MCF 10A (cell line): ENCODE measurements around the gene CAMKMT. TPM values are rescaled to one million over a fixed set of nuclear protein-coding genes. Genes with fewer than 3 reads are reported as not detected.

ENCODE experiments used
- BruUV-seq: library from RNA; stranded (reverse); fragments of 400-500 nt; replicated peaks from 2 replicates; lab custom pipeline; 2021; lab: Mats Ljungman, UMichigan
- CTCF ChIA-PET: fragments of 300-600 bp; sonication (Branson Sonifier 250); formaldehyde crosslinking; extraction: SDS; loops from one replicate; lab custom pipeline; 2021; ENCODE audit warnings: antibody characterized with exemption, inconsistent platforms; lab: Yijun Ruan, JAX
- POLR2A ChIA-PET: fragments of 300-600, 350-650 bp; sonication (Branson Sonifier 250); formaldehyde crosslinking; extraction: SDS; loops from one replicate; lab custom pipeline; 2020; ENCODE audit warnings: antibody characterized with exemption, inconsistent platforms; lab: Yijun Ruan, JAX
- DNase-seq: peaks from one replicate; pipeline ENCODE4 v3.0.0-alpha.2; 2018; ENCODE audit not compliant: unreplicated experiment
- H3K27ac Mint-ChIP-seq: one replicate; pipeline ENCODE4 v1.8.0; 2022; ENCODE audit warnings: mild to moderate bottlenecking, low read depth, mixed read lengths; ENCODE audit not compliant: unreplicated experiment
- H3K27me3 Mint-ChIP-seq: one replicate; pipeline ENCODE4 v1.8.0; 2022; ENCODE audit warnings: mixed read lengths; ENCODE audit not compliant: insufficient read depth, unreplicated experiment
- H3K36me3 Mint-ChIP-seq: one replicate; pipeline ENCODE4 v1.8.0; 2022; ENCODE audit warnings: mild to moderate bottlenecking, moderate library complexity, mixed read lengths; ENCODE audit not compliant: insufficient read depth, unreplicated experiment
- H3K4me1 Mint-ChIP-seq: one replicate; pipeline ENCODE4 v1.8.0; 2022; ENCODE audit warnings: mixed read lengths; ENCODE audit not compliant: insufficient read depth, unreplicated experiment
- H3K4me3 Mint-ChIP-seq: one replicate; pipeline ENCODE4 v1.8.0; 2022; ENCODE audit warnings: mild to moderate bottlenecking, moderate library complexity, mixed read lengths; ENCODE audit not compliant: unreplicated experiment
- H3K9me3 Mint-ChIP-seq: one replicate; pipeline ENCODE4 v1.8.0; 2022; ENCODE audit warnings: mixed read lengths; ENCODE audit not compliant: unreplicated experiment
- intact Hi-C: fragments of 100-400 bp; cut with micrococcal nuclease; formaldehyde crosslinking; loops from 2 replicates; pipeline ENCODE4 v1.14.1; 2022
- total RNA-seq: library from RNA; stranded (reverse); gene quantifications from 2 replicates; pipeline ENCODE4 v1.2.3, GENCODE V29; 2022
- TF ChIP-seq, protein P1 (sequence below): fragments of 200-600 bp; IDR thresholded peaks from one replicate; pipeline ENCODE4 v1.8.0; 2022; ENCODE audit warnings: antibody characterized with exemption, mild to moderate bottlenecking; ENCODE audit not compliant: unreplicated experiment

The CAMKMT gene
- total RNA-seq, 1 experiment from 2014 or later: 9.9 TPM

DNA sequence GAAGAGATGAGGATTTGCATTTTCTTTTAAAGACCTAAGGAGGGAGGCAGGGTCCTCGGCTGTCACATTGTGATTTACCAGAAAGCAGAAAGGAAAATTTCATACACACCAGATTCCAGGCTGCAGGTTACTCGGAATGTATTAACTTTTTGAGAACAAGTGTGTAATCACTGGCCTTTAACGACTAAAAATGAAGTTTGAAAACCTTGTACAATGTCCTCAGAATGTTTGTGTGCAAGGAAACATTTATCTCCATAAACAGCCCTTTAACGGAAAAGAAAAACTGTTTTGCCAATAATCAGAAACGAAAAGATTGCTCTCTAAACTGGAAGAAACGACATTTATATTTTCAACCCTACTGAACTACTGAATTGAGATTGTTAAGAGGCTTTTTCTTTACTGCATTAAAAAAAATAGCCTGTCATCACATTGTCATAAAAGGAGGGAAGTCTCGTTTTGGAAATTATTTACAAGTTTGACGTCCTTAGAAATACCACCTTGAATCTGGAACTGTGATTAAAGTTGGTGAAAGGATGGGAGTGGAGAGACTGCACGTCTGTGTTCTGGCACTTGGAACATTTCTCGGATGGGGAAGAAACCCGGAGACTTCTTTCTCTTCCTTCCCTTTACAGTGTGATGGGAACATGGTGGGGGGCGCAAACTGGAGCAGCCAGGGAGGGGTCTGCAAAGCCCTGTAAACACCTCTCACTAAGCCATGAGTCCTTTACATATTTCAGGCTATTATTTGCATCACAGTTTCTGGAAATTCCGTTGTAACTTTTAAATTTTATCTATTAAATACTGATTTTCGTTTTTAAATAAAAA lies 445.7 kb downstream of the CAMKMT start:
- TF ChIP-seq, protein P1, sequence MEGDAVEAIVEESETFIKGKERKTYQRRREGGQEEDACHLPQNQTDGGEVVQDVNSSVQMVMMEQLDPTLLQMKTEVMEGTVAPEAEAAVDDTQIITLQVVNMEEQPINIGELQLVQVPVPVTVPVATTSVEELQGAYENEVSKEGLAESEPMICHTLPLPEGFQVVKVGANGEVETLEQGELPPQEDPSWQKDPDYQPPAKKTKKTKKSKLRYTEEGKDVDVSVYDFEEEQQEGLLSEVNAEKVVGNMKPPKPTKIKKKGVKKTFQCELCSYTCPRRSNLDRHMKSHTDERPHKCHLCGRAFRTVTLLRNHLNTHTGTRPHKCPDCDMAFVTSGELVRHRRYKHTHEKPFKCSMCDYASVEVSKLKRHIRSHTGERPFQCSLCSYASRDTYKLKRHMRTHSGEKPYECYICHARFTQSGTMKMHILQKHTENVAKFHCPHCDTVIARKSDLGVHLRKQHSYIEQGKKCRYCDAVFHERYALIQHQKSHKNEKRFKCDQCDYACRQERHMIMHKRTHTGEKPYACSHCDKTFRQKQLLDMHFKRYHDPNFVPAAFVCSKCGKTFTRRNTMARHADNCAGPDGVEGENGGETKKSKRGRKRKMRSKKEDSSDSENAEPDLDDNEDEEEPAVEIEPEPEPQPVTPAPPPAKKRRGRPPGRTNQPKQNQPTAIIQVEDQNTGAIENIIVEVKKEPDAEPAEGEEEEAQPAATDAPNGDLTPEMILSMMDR: no peak
- ChIA-PET CTCF (interaction anchor here (0.6 kb wide), 1 partner anchor 87 kb away, joined by 3 read pairs; no protein-coding TSS in a partner anchor), POLR2A (no interaction called here)
- Mint-ChIP-seq H3K9me3 (no peaks in the 10 kb centered on the region), H3K36me3 (peaks cover 4% of the 10 kb centered on the region), H3K4me1 (no peaks in the 10 kb centered on the region), H3K27ac (no peak overlapping the region), H3K4me3 (no peak overlapping the region), H3K27me3 (peaks cover 84% of the 10 kb centered on the region)
- no TSS peak for BruUV-seq
- no peak for DNase-seq
- intact Hi-C loops: no loop called here

DNA sequence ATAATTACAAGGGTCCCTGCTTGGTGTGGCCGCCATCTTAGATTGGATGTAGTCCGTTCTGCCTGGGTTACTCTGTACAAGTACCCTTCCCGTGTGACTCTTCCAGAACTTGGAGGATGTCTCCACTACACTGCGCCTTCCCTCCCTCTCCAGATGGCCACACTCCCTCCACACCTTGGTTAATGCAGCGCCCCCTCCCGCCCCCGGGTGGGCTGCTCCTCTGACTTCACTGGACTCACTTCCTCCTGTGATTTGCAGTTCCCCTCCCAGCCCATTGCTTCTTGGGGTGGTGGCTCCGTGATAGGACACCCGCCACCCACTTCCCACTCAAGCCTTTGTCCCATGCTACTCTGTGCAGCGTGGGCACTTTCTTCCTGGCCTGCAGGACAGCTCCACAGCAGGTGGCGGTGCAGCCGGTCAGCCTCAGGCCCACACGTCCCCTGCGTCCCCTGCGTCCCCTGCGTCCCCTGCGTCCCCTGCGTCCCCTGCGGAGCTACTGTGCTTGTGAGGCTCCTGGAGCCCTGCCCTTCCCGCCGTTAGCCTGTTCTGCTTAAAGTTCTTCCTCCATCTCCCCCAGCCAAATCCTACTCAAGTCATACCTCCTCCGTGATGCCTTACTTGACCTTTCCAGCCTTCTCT lies 449.3 kb downstream of the CAMKMT start:
- Mint-ChIP-seq H3K4me1 (no peaks in the 10 kb centered on the region), H3K9me3 (no peaks in the 10 kb centered on the region), H3K36me3 (peaks cover 4% of the 10 kb centered on the region), H3K27ac (no peak overlapping the region), H3K27me3 (peaks cover 95% of the 10 kb centered on the region), H3K4me3 (no peak overlapping the region)
- ChIA-PET POLR2A (interaction anchor here (0.6 kb wide), 1 partner anchor 25 kb away, joined by 3 read pairs; no protein-coding TSS in a partner anchor), CTCF (no interaction called here)
- no peak for DNase-seq
- TF ChIP-seq, protein P1: no peak
- no TSS peak for BruUV-seq
- intact Hi-C loops: no loop called here

DNA sequence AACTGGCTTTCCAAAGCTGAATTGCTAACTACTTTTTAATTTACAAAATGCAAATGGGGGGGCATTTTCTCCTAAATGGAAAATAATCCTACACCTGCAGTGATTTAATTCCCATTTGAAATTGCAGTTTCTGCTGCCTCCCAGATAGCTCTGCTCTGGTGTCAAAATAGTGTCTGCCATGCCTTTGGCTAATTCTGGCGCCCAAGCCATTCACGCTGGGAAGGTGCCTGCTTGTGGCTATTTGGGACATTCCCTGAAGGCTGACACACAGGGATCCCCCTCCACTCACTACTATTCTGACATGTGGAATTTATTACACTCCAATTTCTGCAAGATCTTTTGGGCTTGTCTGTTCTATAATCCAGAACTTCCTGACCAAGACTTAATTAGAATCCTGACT lies 451.4 kb downstream of the CAMKMT start:
- no TSS peak for BruUV-seq
- peaks cover 75% of the 10 kb centered on the region for H3K27me3 Mint-ChIP-seq
- TF ChIP-seq, protein P1: no peak
- ChIA-PET CTCF (no interaction called here), POLR2A (no interaction called here)
- H3K9me3 Mint-ChIP-seq: no peaks in the 10 kb centered on the region
- H3K4me3 Mint-ChIP-seq: no peak overlapping the region
- H3K4me1 Mint-ChIP-seq: no peaks in the 10 kb centered on the region
- no peak for DNase-seq
- H3K36me3 Mint-ChIP-seq: peaks cover 4% of the 10 kb centered on the region
- intact Hi-C loops: no loop called here
- no peak overlapping the region for H3K27ac Mint-ChIP-seq

DNA sequence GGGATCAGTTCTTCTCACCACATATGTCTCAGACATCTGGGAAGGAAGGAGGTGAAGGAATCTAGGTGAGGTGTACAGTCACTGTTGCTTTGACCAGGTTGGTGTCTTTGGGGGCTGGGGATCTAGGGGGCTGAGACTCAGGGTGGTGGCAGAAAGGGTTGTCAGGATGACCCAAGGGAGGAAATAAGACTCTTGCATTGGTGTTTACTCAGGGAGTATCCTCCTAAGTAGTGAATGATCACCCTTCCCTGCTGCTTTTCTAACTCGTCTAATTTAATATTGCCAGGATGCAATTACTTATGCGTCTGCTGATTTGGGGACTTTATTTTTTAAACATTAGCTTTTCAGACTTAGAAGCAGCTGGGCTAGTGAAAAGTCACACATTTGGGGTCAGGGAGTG lies 451.9 kb downstream of the CAMKMT start:
- no peak overlapping the region for H3K27ac Mint-ChIP-seq
- peaks cover 4% of the 10 kb centered on the region for H3K36me3 Mint-ChIP-seq
- ChIA-PET CTCF (interaction anchor here (0.5 kb wide), 1 partner anchor 255 kb away, joined by 3 read pairs; no protein-coding TSS in a partner anchor), POLR2A (no interaction called here)
- BruUV-seq: no TSS peak
- TF ChIP-seq, protein P1: no peak
- no peaks in the 10 kb centered on the region for H3K9me3 Mint-ChIP-seq
- no peak overlapping the region for H3K4me3 Mint-ChIP-seq
- no peaks in the 10 kb centered on the region for H3K4me1 Mint-ChIP-seq
- DNase-seq: no peak
- intact Hi-C loops: no loop called here
- H3K27me3 Mint-ChIP-seq: peaks cover 72% of the 10 kb centered on the region
